CD4-positive, alpha-beta T cell treated with Interleukin-17A for 4 hours (primary cell): ENCODE data around the gene SLFN11.
A peak's percentile ranks its signal among the peaks of the same experiment; 100 is the strongest.
"Not testable (repeated sequence)": the region's sequence is repeated elsewhere in the genome, so short reads cannot be mapped to it uniquely, and the experiment has no call there.

ENCODE experiments used
- DNase-seq: peaks from one replicate; pipeline ENCODE4 v3.0.0-alpha.2; 2020; ENCODE audit warnings: mixed read lengths

SLFN11 gene

GRCh38 chr17:35359398-35359797 is 14.0 kb downstream of the SLFN11 start:
- DNase-seq = no peak

GRCh38 chr17:35352284-35352683 is 21.1 kb downstream of the SLFN11 start:
- no peak for DNase-seq

DNA sequence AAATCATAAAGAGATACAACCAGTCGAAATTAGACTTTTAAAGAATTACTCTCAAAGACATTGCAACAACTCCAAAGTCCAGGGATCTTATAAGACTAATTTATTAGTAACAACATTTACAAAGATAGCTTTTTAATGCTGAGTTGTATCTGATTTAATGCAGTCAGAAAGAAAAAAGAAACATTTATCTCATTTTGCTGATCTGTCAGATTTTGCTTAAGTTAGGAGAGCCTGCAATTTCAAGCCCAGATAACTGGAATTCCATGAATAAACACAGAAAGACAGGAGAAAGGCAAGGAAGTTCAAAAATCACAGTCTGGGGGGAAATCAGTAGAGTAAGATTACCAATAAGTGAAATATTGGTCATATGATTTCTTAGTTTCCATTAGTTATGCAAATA is 22.9 kb downstream of the SLFN11 start:
- DNase-seq = no peak

DNA sequence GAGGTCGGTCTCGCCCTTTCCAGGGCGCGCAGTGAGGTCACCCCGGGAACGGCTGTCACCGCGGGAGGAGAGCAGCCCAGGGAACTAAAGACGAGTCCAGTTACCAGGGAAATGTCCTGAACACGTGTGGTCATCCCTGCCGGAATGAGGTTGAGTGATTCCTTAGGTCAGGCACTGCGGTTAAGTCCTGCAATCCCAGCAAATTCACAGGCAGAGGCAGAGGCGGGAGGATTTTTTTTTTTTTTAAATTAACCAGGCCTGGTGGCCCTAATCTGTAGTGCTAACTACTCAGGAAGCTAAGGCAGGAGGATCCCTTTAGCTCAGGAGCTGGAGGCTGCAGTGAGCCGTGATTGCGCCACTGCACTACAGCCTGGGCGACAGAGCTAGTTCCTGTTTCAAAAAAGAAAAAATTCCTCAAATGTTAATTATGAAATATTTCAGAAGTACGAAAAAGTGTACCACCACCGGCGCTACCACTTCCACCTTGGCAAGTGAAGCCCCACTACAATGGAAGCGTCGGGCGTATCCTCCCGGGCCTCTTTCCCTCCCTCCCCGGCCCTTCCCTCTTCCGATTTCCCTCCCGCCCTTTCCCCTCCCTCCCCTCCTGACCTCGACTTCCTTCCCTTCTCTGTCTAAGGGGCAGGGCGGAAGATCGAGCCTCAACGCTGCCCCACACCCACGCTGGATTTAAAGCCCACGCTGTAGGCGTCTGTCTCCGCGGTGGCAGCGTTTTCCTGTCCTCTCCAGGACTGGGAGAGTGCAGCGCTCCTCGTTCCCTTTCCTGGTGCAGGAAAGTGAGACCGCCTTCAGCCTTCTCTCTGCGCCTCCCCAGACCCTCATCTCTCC is 27.3 kb downstream of the SLFN11 start:
- peak; percentile 53 for DNase-seq

- DNase-seq = no peak
Observed at GRCh38 chr17:35345445-35345925, 27.9 kb downstream of the SLFN11 start.

- DNase-seq = no peak
Observed at GRCh38 chr17:35344262-35344661, 29.2 kb downstream of the SLFN11 start.

GRCh38 chr17:35342276-35342675 is 31.1 kb downstream of the SLFN11 start:
- no peak for DNase-seq

DNA sequence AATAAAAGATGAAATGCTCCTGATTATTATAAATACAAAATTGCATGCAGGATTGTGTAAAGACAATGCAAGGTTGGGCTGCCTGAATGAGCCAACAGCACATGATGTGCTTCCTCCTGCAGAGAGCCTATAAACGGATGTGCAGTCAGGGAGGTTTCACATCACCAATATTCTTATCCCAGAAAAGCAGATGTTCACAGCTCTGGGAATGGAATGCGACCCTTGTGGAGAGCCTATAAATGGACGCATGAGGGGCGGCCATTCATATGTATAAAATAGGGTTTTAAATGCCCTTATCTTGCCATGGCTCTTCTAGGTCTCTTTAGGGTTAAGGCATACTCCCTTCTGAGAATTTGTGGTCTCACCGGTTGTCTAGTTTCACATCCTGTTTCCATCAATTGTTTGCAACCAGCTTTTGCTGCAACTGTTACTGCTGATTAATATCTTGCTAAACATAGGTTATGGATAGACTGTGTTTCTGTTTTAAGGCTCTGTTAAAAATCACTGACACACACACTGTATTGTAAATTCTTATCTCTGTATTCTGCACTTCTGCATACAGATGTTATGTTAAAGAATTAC is 31.9 kb downstream of the SLFN11 start:
- no peak for DNase-seq

DNA sequence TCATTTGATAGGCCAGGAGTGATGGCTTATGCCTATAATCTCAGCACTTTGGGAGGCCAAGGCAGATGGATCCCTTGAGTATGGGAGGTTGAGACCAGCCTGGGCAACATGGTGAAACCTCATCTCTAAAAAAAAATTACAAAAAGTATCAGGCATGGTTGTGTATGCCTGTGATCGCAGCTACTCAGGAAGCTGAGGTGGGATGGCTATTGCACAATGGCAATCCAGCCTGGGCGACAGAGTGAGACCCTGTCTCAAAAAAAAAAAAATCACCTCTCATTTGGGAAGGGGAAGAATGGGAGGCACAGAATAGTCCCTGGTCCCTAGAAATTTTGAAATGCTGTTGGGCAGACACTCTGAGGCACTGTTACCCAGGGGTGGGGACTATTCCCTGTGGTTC is 35.2 kb downstream of the SLFN11 start:
- no peak for DNase-seq

DNA sequence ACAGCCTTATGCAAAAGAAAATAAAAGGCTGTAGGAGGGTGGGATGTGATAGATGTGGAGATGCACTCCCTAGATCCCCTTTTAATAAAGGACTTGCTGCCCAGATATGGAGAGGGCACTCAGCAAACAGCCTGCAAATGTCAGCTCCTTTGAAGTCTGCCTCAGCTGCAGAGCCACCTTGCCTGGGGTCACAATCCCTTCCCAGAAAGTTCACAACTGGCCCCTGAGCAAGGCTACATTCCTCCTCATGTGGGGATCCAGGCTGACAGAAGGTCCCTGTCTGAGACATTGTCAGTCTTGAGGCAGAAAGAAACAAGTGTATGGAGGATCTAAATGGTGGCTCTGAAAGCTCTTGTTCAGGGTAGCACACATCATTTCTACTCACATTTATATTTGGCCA is 36.1 kb downstream of the SLFN11 start:
- no peak for DNase-seq

DNA sequence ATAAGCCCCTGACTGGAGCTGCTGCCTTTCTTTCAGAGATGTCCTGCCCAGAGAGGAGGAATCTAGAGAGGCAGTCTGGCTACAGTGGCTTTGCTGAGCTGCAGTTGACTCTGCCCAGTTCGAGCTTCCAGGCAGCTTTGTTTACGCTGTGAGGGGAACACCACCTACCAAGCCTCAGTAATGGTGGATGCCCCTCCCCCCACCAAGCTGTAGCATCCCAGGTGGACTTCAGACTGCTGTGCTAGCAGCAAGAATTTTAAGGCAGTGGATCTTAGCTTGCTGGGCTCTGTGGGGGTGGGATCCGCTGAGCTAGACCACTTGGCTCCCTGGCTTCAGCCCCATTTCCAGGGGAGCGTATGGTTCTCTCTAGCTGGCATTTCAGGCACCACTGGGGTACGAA is 39.8 kb downstream of the SLFN11 start:
- not testable (repeated sequence) for DNase-seq

GRCh38 chr17:35322749-35323148 is 50.7 kb downstream of the SLFN11 start:
- no peak for DNase-seq

GRCh38 chr17:35315971-35316370 is 57.5 kb downstream of the SLFN11 start:
- no peak for DNase-seq

DNA sequence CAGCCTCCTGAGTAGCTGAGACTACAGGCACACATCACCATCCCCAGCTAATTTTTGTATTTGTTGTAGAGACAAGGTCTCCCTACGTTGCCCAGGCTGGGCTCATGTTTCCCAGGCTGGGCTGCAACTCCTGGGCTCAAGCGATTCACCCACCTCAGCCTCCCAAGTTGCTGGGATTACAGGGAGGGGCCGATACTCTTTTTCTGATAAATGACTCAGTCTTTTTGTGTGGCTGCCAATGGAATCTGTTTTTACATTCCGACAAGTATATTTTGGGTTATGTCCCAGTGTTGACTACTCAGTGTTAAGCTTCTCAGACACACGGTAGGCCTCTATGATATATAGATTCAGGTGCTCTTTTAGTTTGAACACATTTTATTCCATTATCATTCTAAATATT is 58.1 kb downstream of the SLFN11 start:
- DNase-seq = no peak

DNA sequence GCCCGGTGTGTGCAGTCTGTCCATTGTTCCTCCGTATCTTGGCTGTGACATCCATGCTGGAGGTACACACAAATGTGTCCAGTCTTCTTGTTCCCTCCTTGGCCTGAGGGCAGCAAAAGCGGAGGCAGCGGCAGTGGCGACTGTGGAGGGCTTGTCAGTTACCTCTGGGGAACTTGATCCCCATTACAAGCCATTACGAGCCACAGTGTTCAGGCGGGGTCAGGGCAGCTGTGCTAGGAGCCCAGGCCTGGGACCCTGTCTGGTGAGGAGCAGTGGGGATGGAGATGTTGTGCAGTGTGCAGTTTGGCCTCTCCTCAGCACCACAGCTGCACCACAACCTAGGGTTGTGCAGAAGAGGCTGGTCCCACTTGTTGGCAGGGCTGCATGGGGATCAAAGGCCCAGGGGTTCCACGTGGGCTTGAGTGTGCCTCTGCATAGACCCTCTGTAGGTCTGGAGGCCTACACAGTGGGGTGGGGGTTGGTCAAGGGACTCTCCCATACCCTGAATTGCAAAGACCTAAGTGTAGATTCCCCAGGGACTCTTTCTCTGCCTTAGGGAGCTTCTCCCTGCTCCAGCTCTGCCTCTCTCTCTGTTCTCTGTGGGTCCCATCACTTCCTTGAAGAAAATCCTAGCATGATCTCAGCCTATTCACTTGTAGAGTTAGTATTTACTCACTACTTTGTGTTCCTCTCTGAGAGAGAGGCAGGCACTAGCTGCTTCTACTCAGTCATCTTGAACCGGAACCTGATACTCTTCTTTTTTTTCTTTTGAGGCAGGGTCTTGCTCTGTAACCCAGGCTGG is 58.8 kb downstream of the SLFN11 start:
- DNase-seq = no peak

GRCh38 chr17:35313875-35314409 is 59.5 kb downstream of the SLFN11 start:
- peak; percentile 28 for DNase-seq

DNA sequence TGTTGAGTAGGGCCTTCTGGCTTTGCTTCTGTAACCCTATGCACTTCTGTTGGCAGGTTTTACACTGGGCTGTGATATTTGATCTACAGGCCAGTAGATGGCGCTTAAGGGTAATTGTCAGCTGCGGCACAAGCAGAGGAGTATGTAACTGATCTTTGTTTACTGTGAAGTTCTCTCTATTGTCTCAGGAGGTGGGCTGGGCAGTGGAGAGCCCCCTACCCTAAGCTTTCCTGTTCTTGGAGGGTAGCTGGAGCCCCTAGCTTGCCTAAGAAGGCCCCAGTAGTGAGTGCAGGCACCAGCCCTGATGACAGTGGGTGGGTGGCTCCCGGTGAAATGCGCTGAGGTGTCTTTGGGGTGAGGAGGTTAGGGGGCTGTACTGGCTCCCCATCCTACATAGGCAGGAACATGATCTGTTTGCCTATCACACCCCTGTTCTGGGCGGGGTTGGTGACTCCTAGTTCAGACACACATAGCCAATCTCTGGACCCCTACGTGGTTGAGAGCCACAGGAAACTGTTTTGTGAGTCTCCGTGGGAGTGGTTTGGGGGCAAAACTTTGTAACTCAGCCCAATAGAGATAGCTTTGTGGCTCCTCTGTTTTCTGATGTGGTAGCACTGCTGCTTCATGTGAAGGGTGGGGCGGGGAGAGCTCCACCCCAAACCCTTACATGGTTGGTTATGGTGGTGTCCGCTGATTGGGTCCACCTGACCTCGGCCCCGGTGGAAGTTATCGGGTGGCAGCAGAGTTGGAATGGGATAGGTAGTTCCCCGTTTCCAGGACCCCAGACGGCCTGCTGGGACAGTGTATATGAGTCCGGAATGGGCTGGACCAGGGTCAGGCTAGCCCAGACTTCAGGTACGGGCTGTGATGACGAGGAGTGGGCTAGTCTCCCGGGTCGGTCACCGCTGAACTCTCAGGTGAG is 60.4 kb downstream of the SLFN11 start:
- DNase-seq = peak; percentile 84

GRCh38 chr17:35312346-35312745 is 61.1 kb downstream of the SLFN11 start:
- DNase-seq = no peak

DNA sequence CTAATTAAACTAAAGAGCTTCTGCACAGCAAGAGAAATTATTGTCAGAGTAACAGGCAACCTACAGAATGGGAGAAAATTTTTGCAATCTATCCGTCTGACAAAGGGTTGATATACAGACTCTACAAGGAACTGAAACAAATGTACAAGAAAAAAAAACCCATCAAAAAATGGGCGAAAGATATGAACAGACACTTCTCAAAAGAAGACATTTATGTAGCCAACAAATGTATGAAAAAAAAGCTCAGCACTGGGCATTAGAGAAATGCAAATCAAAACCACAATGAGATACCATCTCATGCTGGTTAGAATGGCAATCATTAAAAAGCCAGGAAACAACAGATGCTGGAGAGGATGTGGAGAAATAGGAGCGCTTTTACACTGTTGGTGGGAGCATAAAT is 64.1 kb downstream of the SLFN11 start:
- DNase-seq = not testable (repeated sequence)
